ENCODE data around the gene DDX17. TPM values are rescaled to one million over a fixed set of nuclear protein-coding genes. Genes with fewer than 3 reads are reported as not detected.

Gene DDX17
- total and polyA plus RNA-seq, 8 donors, result 59.5 to 4,611 (median 538) TPM

DNA sequence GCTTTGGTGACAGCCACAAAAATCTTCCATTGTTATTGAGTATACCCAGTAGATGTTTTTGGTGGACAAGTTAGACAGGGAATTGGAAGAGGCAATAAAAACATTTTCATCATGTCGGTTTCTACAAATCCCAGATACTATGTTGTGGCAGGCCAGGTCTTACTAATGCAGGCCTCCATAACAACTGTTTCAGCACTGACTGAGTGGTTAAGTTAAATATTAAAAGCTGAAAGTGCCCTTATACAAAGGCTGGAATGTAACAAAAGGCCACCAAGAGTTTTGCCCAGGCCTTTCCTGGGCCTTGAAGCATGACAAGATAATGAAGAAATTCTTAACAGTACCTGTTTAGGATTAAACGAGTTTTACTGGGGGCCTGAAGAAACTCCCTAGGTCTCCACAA lies 34.6 kb upstream of the DDX17 start:
- no peak for DNase-seq

DNA sequence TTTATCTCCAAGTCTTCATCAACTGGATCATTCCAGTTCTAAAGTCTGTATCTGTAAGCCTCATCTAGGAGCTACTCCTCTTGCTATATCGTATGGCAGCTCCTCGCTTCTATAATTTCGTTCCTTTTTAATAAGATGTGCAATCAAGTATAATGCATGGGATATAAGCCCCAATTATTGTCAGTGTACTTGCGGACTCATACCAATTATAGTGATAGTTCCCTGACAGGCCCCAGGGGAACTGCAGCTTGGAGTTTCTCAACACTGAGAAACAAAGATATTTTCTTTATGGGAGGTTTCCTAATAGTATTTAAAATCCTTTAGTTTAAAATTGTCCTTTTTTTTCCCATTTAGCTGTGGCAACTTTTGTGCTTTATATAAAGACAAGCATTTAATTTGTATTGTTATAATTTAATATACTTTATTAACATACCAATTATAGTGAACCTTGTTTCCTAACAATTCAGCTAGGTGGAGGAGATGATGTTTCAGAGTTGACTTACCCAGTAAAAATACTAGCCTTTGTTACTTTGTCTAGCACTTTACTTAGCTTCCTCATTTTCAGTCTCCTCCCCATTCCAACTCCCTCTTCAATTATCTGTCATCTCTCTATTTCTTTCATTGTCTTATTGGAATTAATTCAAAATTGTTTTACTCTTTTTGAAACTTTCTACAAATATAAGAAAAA lies 25.3 kb upstream of the DDX17 start:
- no peak overlapping the region for H3K4me3 ChIP-seq
- no peaks in the 10 kb centered on the region for H3K27me3 ChIP-seq
- no peak overlapping the region for H3K27ac ChIP-seq
- no peak for TF ChIP-seq POLR2A (IDR thresholded peaks at IDR 0.05)
- no peak for TF ChIP-seq EP300 (IDR thresholded peaks at IDR 0.05)
- TF ChIP-seq, protein P1, sequence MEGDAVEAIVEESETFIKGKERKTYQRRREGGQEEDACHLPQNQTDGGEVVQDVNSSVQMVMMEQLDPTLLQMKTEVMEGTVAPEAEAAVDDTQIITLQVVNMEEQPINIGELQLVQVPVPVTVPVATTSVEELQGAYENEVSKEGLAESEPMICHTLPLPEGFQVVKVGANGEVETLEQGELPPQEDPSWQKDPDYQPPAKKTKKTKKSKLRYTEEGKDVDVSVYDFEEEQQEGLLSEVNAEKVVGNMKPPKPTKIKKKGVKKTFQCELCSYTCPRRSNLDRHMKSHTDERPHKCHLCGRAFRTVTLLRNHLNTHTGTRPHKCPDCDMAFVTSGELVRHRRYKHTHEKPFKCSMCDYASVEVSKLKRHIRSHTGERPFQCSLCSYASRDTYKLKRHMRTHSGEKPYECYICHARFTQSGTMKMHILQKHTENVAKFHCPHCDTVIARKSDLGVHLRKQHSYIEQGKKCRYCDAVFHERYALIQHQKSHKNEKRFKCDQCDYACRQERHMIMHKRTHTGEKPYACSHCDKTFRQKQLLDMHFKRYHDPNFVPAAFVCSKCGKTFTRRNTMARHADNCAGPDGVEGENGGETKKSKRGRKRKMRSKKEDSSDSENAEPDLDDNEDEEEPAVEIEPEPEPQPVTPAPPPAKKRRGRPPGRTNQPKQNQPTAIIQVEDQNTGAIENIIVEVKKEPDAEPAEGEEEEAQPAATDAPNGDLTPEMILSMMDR (IDR thresholded peaks at IDR 0.05), result no peak
- no peak for TF ChIP-seq POLR2AphosphoS5 (IDR thresholded peaks at IDR 0.05)
- intact Hi-C loops (cut with DNase I; ENCODE audit: low total_unique reads), result no loop called here
- H3K36me3 ChIP-seq, result no peaks in the 10 kb centered on the region
- no peaks in the 10 kb centered on the region for H3K4me1 ChIP-seq
- no peak for DNase-seq
- WGBS, 5 donors, result 93 to 98% (median 95%) methylated on average over 4 of the region's 4 CpGs
- no peaks in the 10 kb centered on the region for H3K9me3 ChIP-seq

More for the DNA sequence above, 34.6 kb upstream of the DDX17 start:
- intact Hi-C loops (cut with DNase I; ENCODE audit: low total_unique reads), result no loop called here
- H3K4me3 ChIP-seq, result no peak overlapping the region
- H3K9me3 ChIP-seq, result peaks cover 0 to 20% (median 12%) of the 10 kb centered on the region in 4 donors
- WGBS, 5 donors, result 58 to 88% (median 58%) methylated on average over 2 of the region's 2 CpGs
- no peak overlapping the region for H3K27ac ChIP-seq
- TF ChIP-seq POLR2AphosphoS5 (IDR thresholded peaks at IDR 0.05) (no peak), EP300 (IDR thresholded peaks at IDR 0.05) (no peak), POLR2A (IDR thresholded peaks at IDR 0.05) (no peak)
- TF ChIP-seq, protein P1 (IDR thresholded peaks at IDR 0.05), result no peak
- H3K4me1 ChIP-seq, result no peaks in the 10 kb centered on the region
- no peaks in the 10 kb centered on the region for H3K27me3 ChIP-seq
- H3K36me3 ChIP-seq, result no peaks in the 10 kb centered on the region

DNA sequence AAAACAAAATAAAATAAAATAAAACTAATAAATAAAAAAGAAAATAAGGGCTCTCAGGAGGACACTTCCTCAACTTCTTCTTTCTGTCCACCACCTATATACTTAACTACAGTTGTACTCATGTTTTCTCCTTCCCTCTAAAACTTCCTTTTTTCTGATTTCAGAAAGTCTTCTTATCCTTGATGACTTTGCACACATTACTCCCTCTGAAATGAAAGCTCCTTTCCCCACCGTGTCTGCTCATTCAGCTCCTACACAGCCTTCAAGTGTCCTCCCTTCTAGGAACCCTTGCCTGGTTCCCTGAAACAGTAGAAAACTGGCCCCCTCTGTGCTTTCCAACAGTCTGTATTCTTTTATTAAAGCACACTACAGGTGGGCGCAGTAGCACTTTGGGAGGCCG lies 18.3 kb upstream of the DDX17 start:
- no peak for DNase-seq
- intact Hi-C loops (cut with DNase I; ENCODE audit: low total_unique reads), result no loop called here
- Histone ChIP-seq H3K27ac (no peak overlapping the region), H3K36me3 (no peaks in the 10 kb centered on the region), H3K9me3 (no peaks in the 10 kb centered on the region), H3K4me1 (no peaks in the 10 kb centered on the region), H3K27me3 (peaks cover 0 to 14% (median 0%) of the 10 kb centered on the region in 3 donors), H3K4me3 (no peak overlapping the region)
- TF ChIP-seq POLR2A (IDR thresholded peaks at IDR 0.05), result no peak
- no peak for TF ChIP-seq EP300 (IDR thresholded peaks at IDR 0.05)
- TF ChIP-seq POLR2AphosphoS5 (IDR thresholded peaks at IDR 0.05), result no peak
- TF ChIP-seq, protein P1 (IDR thresholded peaks at IDR 0.05), result no peak
- 70 to 85% (median 79%) methylated on average over 3 of the region's 3 CpGs for WGBS, 5 donors

DNA sequence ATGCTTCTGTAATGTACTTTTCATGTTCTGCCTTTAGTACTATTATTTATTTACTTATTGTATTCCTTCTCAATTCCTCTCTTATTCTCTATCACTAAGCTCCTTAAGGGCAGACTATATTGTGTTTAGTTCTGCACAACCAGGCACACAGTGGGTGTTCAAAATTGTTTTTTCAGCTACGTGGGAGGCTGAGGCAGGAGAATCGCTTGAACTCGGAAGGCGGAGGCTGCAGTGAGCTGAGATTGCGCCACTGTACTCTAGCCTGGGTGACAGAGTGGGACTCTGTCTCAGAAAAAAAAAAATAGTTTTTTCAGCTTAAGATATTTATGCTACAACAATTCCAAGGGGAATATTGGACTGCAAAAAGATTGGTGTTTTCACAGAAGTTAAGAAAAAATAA lies 17.4 kb upstream of the DDX17 start:
- H3K4me3 ChIP-seq, result no peak overlapping the region
- no peak for DNase-seq
- peaks cover 0 to 14% (median 0%) of the 10 kb centered on the region in 3 donors for H3K27me3 ChIP-seq
- no peak overlapping the region for H3K27ac ChIP-seq
- no peaks in the 10 kb centered on the region for H3K4me1 ChIP-seq
- WGBS, 5 donors, result 91 to 96% (median 93%) methylated on average over 5 of the region's 5 CpGs
- TF ChIP-seq EP300 (IDR thresholded peaks at IDR 0.05), result no peak
- TF ChIP-seq, protein P1 (IDR thresholded peaks at IDR 0.05), result no peak
- TF ChIP-seq POLR2AphosphoS5 (IDR thresholded peaks at IDR 0.05), result no peak
- TF ChIP-seq POLR2A (IDR thresholded peaks at IDR 0.05), result no peak
- intact Hi-C loops (cut with DNase I; ENCODE audit: low total_unique reads), result no loop called here
- no peaks in the 10 kb centered on the region for H3K9me3 ChIP-seq
- H3K36me3 ChIP-seq, result no peaks in the 10 kb centered on the region
